GM03348 (cell line): ENCODE data around the gene DNAH8.
A peak's percentile ranks its signal among the peaks of the same experiment; 100 is the strongest.
"Not testable (repeated sequence)": the region's sequence is repeated elsewhere in the genome, so short reads cannot be mapped to it uniquely, and the experiment has no call there.

ENCODE experiments used
- DNase-seq: peaks from one replicate; pipeline ENCODE4 v3.0.0; 2012; ENCODE audit warnings: low spot score

The DNAH8 gene

DNA sequence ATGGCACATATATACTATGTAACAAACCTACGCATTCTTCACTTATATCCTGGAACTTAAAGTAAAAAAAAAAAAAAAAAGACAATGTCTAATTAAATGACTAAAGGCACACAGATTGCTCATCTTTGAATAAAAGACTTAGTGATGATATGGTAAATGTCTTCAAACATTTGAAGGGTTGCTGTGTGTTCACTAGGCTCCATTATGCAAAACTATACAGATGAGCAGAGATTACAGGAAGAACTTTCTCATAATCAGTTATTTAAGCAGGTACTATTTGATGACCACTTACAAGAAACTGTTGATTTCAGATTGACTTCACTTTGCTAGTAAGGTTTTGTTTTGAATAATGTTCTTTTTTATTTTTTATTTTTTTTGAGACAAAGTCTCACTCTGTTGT, 34.4 kb downstream of the DNAH8 start:
- no peak for DNase-seq

DNA sequence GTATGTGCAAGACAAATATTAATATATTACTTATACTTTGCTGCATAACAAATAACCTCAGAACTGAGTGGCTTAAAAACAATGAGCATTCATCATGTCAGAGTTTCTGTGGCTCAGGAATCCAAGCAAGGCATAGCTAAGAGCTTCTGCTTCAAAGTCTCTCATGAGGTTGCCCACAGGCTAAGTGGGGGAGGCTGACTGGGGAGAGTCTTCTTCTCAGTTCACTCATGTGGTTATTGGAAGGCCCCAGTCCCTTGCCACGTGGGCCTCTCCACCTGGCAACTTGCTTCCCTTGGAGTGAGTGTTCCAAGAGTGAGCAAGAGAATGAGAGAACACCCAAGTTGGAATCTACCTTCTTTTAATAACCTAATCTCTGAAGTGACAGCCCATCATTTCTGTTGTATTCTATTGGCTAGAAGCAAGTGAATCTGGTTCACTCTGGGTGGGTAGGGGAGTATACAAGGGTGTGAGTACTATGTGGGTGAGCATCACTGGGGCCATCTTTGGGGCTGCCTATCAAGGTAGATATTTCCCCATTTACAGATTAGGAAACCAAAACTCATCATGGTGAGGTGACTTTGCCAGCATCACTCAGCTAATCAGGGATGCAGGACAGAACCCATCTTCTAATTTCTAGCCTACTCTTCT, 36.0 kb downstream of the DNAH8 start:
- no peak for DNase-seq

- no peak for DNase-seq
These were observed 38.6 kb downstream of the DNAH8 start for GRCh38 chr6:38753707-38754106.

- DNase-seq = no peak
These were observed 40.1 kb downstream of the DNAH8 start for GRCh38 chr6:38755207-38755606.

GRCh38 chr6:38755874-38756273, 40.8 kb downstream of the DNAH8 start:
- no peak for DNase-seq

DNA sequence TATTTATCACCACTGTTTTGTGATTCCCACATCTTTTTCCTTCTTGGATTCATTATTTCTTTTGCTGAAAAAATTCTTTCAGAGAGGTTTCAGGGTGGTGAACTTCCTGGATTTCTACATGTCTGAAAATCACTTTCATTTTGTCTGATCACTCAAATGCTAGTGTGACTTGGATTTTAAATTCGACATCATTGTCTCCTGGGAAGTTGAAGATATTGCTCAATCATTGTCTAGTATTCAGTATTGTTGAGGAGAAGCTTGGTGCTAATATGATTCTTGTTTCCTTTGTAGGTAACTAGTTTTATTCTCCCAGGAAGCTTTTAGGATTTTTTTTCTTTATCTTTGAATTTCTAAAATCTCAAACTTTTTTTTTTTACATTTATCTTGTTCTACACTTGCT, 45.0 kb downstream of the DNAH8 start:
- DNase-seq = no peak

- DNase-seq = no peak
These were observed 47.7 kb downstream of the DNAH8 start for GRCh38 chr6:38762848-38763247.

- no peak for DNase-seq
These were observed 52.4 kb downstream of the DNAH8 start for GRCh38 chr6:38767560-38767959.

DNA sequence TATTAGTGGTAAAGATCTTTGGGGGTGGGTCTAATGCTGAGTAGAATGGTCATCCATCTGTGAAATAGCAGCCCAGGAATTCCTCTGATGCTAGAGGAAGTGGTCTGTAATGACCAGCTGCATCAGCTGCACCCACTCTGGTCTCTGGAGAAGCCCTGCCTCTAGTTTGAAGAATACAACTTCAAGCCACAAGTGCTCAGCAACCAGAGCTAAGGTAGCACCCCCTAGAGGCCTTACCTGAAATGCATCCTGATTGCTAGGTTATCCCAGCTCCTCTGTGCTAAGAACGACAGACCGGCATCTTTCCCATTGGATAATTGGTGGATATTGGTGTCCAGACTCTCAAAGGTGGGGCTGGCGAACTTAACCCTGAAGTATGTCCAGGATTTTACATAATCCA, 58.2 kb downstream of the DNAH8 start:
- no peak for DNase-seq

- no peak for DNase-seq
These were observed 60.0 kb downstream of the DNAH8 start for GRCh38 chr6:38774929-38775707.

DNA sequence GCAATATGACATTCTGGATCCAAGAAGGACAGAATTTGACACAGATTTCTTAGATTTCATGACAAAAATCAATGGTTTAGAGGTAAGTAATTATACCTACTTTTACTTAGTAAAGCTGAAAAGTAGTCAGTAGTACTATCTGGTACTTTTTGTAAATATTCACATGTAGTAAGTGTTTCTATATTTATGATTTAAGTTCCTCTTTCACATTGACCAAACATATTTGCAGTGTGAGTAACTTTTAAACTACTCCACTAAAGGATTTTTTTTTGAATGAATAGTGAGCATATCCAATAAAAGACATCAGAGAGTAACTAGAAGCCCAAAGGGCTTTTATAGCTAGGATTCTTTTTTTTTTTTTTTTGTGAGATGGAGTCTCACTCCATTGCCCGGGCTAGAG, 60.8 kb downstream of the DNAH8 start:
- no peak for DNase-seq

- peak; percentile 17 for DNase-seq
These were observed 61.4 kb downstream of the DNAH8 start for GRCh38 chr6:38776515-38776914.

DNA sequence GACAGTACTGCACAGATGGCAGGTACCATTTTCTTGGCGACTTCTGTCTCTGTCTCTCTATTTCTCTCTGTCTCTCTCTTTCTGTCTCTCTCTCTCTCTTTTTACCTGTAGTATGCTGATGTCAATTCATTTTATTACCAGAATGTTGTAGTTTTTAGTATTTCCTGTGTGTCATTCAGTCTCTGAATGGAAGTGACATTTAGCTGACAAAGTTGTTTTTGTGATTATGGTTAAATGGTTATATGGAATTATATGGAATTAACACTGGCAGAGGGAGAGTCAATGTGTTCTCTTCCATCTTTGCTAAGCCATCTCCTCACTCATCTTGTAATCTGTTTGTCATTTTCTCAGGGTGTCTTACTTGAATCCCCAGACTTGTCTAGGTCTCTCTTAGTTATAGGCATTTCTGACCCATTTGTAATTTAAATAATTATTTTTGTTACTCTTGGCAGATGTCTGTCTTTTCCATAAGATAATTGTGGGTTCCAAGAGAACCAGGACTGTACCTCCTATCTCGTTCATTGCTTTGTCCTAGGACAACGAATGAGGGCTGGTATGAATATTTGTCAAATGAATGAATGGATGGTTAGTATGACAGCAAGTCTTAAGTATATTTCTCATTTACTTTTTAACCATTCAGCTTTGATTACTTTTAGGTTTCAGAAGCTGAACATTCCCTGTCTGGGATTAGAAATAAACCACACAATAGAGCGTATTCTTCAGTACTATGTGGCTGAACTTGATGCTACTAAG, 64.4 kb downstream of the DNAH8 start:
- no peak for DNase-seq

- no peak for DNase-seq
These were observed 67.5 kb downstream of the DNAH8 start for GRCh38 chr6:38782616-38783015.

DNA sequence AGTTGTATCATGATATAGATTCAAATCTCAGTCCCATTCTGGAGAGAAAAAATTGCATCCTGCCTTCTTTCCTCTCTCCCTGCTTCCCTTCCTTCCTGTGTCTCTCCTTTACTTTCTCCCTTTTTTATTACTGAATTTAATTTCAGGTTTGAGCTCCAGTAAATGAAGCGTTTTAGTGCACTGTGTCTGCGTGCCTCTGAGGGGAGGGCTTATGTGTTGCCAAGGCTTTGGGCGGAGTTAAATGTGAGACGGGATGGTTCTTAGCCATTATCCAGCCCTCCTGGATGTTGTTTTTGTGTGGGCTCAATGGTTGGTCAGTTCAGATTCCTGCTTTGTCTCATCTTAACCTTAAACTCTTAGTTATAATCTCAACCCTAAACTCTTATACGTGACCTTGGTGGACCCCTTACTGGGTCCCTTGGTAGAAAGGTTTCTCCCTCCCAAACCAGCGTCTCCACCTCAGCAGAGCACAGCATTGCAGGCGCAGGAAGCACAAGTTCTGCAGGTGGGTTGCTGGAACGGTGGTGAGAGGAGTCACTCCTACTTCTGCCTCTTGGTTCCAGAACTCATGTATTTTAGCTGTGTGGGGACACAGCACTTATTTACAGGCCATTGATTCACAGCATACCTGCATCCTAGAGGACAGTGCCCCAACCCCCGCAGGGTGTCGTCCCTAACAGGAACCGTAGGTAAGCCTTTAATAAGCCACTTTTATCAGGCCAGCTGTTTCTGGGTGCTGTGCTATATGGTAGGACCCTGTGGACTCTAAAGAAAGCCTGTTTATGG, 68.5 kb downstream of the DNAH8 start:
- DNase-seq = no peak

DNA sequence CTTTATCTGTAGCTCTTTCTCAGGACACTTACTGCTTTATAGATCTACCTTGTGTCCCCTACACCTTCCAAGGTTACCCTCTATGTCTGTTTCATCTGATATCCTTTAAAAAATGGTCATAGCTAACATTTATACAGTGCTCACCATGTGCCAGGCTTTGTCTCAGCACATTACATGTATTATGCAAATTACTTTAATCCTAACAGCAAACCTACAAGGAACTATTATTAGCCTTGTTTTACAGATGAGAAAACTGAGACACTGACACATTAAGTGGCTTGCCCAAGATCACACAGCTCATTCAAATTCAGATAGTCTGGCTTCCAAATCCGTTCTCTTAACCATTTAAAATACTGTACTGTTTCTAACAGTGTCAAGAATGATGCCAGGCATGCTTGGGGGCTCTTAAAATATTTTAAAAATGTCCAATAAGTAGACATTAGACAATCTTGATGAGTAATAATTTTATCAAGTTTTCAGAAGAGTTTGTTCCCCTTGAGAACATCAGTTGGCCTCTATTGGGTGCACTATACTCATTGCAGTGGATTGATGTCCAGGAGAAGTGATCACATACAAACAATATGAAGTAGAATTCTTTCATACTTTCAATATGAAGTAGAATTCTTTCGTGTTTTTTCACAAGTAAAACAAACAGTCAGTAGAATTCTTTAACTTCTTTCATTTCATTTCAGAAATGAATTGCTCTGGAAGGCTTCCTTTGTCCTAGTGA, 69.6 kb downstream of the DNAH8 start:
- no peak for DNase-seq

- DNase-seq = no peak
These were observed 71.4 kb downstream of the DNAH8 start for GRCh38 chr6:38786486-38786885.

DNA sequence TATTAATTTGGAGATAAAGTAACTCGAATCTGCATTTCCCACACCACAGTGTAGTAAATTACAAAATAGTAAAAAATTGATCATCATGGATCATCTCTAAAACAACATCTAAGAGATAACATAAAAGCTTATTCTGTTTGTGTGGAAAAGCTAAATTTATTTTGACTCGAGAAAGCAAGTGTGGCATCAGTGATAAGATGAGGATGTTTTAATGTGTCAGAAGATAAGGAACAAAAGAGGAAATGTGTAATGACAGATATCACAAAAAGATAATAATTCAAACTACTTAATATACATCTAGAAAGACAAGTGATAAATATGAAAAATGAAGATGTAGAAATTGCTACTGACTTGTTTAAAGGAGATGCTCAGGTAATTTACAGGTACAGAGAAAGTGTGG, 74.1 kb downstream of the DNAH8 start:
- DNase-seq = no peak

GRCh38 chr6:38792356-38792755, 77.2 kb downstream of the DNAH8 start:
- no peak for DNase-seq

GRCh38 chr6:38794682-38795081, 79.6 kb downstream of the DNAH8 start:
- no peak for DNase-seq

DNA sequence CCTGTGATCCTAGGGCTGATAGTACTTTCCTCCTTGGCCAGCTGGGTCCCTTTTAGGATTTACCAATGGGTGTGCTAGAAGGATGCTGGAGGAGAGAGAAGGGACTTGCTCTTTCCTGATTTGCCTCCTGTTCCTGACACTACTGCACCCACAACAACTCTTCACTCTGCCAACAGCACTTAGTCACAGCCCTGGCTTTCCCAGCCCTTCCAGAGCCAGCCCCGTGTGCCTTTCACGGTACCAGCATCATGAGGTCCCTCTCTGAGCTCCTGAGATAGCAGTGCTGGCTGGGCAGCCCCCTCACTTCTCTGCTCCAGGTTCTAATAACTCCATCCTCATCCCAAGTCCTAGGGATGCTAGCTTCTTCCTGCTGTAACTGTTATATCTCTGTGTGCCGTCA, 80.9 kb downstream of the DNAH8 start:
- no peak for DNase-seq

GRCh38 chr6:38796437-38796836, 81.3 kb downstream of the DNAH8 start:
- not testable (repeated sequence) for DNase-seq
